KMS-11 (cell line): Measurements from ENCODE around the gene INSM2.

Experiments
- H2AFZ ChIP-seq: fragments of 200-600 bp; sonication (generic); 2 replicates; pipeline ENCODE4 v1.6.1; 2016; ENCODE audit warnings: antibody characterized with exemption, mixed run types, low read depth
- H3K27ac ChIP-seq: fragments of 200-600 bp; sonication (generic); 2 replicates; pipeline ENCODE4 v1.6.1; 2016; ENCODE audit warnings: mild to moderate bottlenecking, mixed run types
- H3K27me3 ChIP-seq: fragments of 200-600 bp; sonication (generic); 2 replicates; pipeline ENCODE4 v1.6.1; 2017; ENCODE audit warnings: mild to moderate bottlenecking, low read depth, mixed run types, moderate library complexity; ENCODE audit not compliant: insufficient read depth
- H3K36me3 ChIP-seq: fragments of 200-600 bp; sonication (generic); 2 replicates; pipeline ENCODE4 v1.6.1; 2017; ENCODE audit warnings: mild to moderate bottlenecking, mixed run types; ENCODE audit not compliant: insufficient read depth
- H3K4me1 ChIP-seq: fragments of 200-600 bp; sonication (generic); 2 replicates; pipeline ENCODE4 v1.6.1; 2016; ENCODE audit warnings: mild to moderate bottlenecking, low read depth, mixed run types; ENCODE audit not compliant: poor library complexity, severe bottlenecking
- H3K4me2 ChIP-seq: fragments of 200-600 bp; sonication (generic); 2 replicates; pipeline ENCODE4 v1.7.0; 2016; ENCODE audit warnings: mild to moderate bottlenecking, mixed run types
- H3K4me3 ChIP-seq: fragments of 200-600 bp; sonication (generic); IDR thresholded peaks from 2 replicates; pipeline ENCODE4 v1.6.1; 2017; ENCODE audit warnings: low read depth, low read length, mixed read lengths; ENCODE audit not compliant: insufficient read depth
- H3K79me2 ChIP-seq: fragments of 200-600 bp; sonication (generic); 2 replicates; pipeline ENCODE4 v1.6.1; 2016; ENCODE audit warnings: low read depth, mixed run types; ENCODE audit not compliant: insufficient read depth
- H3K9ac ChIP-seq: fragments of 200-600 bp; sonication (generic); 2 replicates; pipeline ENCODE4 v1.6.1; 2016; ENCODE audit warnings: mild to moderate bottlenecking, mixed run types
- H4K20me1 ChIP-seq: fragments of 200-600 bp; sonication (generic); 2 replicates; pipeline ENCODE4 v1.6.1; 2016; ENCODE audit warnings: mild to moderate bottlenecking, mixed run types; ENCODE audit not compliant: insufficient read depth
- CTCF ChIP-seq: fragments of 200-600 bp; sonication (generic); conservative IDR thresholded peaks from 2 replicates; pipeline ENCODE4 v1.6.1; 2017; ENCODE audit warnings: low read depth, mild to moderate bottlenecking, antibody characterized with exemption, low read length, moderate library complexity, mixed read lengths

The INSM2 gene

GRCh38 chr14:35503646-35504045 lies 30.3 kb upstream of the INSM2 start:
- H3K4me1 ChIP-seq, result peaks cover under 1% of the 10 kb centered on the region
- no peak overlapping the region for H2AFZ ChIP-seq
- H3K4me3 ChIP-seq, result no peak overlapping the region
- H3K9ac ChIP-seq, result no peak overlapping the region
- no peak overlapping the region for H3K27ac ChIP-seq
- H3K4me2 ChIP-seq, result no peak overlapping the region
- H3K79me2 ChIP-seq, result no peaks in the 10 kb centered on the region
- H4K20me1 ChIP-seq, result no peaks in the 10 kb centered on the region
- H3K27me3 ChIP-seq, result no peaks in the 10 kb centered on the region
- no peak for TF ChIP-seq CTCF
- no peaks in the 10 kb centered on the region for H3K36me3 ChIP-seq

GRCh38 chr14:35504260-35504659 lies 29.7 kb upstream of the INSM2 start:
- Histone ChIP-seq H3K36me3 (no peaks in the 10 kb centered on the region), H4K20me1 (no peaks in the 10 kb centered on the region), H3K9ac (no peak overlapping the region), H3K79me2 (no peaks in the 10 kb centered on the region), H3K27me3 (no peaks in the 10 kb centered on the region), H3K4me1 (peaks cover 4% of the 10 kb centered on the region), H3K4me2 (no peak overlapping the region), H3K27ac (no peak overlapping the region), H3K4me3 (no peak overlapping the region), H2AFZ (no peak overlapping the region)
- no peak for TF ChIP-seq CTCF

- no peak for TF ChIP-seq CTCF
- Histone ChIP-seq H3K4me2 (no peak overlapping the region), H4K20me1 (no peaks in the 10 kb centered on the region), H2AFZ (no peak overlapping the region), H3K36me3 (no peaks in the 10 kb centered on the region), H3K9ac (no peak overlapping the region), H3K4me3 (no peak overlapping the region), H3K27me3 (no peaks in the 10 kb centered on the region), H3K4me1 (peaks cover 4% of the 10 kb centered on the region), H3K27ac (no peak overlapping the region), H3K79me2 (no peaks in the 10 kb centered on the region)
These were observed 27.5 kb upstream of the INSM2 start for GRCh38 chr14:35506461-35506860.

GRCh38 chr14:35506927-35507326 lies 27.0 kb upstream of the INSM2 start:
- Histone ChIP-seq H2AFZ (no peak overlapping the region), H3K4me3 (no peak overlapping the region), H3K4me2 (no peak overlapping the region), H3K9ac (no peak overlapping the region), H3K27me3 (no peaks in the 10 kb centered on the region), H3K27ac (no peak overlapping the region), H3K79me2 (no peaks in the 10 kb centered on the region), H3K4me1 (peaks cover 4% of the 10 kb centered on the region), H3K36me3 (no peaks in the 10 kb centered on the region), H4K20me1 (no peaks in the 10 kb centered on the region)
- no peak for TF ChIP-seq CTCF
